Astrocyte of the spinal cord (primary cell): Measurements from ENCODE around the gene CNDP2.

Experiments
- DNase-seq: peaks from one replicate; pipeline ENCODE4 v3.0.0; 2011; ENCODE audit warnings: low read depth, low spot score
- H3K4me3 ChIP-seq: 2 replicates; pipeline ENCODE4 v1.5.1; 2011; ENCODE audit warnings: low read depth, mild to moderate bottlenecking, low read length, moderate library complexity
- in situ Hi-C: cut with HindIII; loops from 2 replicates; pipeline ENCODE4 v1.10.0; 2017; ENCODE audit warnings: low sequenced_read_pairs
- TF ChIP-seq, protein P1 (sequence below): IDR thresholded peaks from 2 replicates; pipeline ENCODE4 v1.5.1; 2012; ENCODE audit warnings: low read depth, mild to moderate bottlenecking, low read length, inconsistent platforms

CNDP2 gene

DNA sequence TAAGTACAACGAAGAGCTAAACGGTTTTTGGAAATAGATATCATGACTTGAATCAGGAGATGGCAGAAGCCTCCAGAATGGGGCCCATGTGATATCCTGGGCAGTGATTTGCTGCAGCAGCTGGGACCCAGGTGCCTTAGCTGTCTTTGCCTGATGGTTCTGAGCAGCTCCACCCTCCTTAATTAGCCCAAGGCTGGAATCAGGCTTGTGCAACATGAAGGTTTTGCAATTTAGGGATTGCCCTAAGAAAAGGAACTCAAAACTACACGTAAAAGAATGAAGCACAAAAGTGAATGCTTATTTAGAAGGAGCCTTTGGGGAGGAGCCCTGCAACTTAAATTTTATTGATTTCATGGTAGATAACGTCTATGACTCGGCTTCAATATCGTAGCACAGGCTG, 17.3 kb upstream of the CNDP2 start:
- H3K4me3 ChIP-seq, result no peak overlapping the region
- TF ChIP-seq, protein P1, sequence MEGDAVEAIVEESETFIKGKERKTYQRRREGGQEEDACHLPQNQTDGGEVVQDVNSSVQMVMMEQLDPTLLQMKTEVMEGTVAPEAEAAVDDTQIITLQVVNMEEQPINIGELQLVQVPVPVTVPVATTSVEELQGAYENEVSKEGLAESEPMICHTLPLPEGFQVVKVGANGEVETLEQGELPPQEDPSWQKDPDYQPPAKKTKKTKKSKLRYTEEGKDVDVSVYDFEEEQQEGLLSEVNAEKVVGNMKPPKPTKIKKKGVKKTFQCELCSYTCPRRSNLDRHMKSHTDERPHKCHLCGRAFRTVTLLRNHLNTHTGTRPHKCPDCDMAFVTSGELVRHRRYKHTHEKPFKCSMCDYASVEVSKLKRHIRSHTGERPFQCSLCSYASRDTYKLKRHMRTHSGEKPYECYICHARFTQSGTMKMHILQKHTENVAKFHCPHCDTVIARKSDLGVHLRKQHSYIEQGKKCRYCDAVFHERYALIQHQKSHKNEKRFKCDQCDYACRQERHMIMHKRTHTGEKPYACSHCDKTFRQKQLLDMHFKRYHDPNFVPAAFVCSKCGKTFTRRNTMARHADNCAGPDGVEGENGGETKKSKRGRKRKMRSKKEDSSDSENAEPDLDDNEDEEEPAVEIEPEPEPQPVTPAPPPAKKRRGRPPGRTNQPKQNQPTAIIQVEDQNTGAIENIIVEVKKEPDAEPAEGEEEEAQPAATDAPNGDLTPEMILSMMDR, result no peak
- no peak for DNase-seq
- in situ Hi-C loops, result no loop called here

DNA sequence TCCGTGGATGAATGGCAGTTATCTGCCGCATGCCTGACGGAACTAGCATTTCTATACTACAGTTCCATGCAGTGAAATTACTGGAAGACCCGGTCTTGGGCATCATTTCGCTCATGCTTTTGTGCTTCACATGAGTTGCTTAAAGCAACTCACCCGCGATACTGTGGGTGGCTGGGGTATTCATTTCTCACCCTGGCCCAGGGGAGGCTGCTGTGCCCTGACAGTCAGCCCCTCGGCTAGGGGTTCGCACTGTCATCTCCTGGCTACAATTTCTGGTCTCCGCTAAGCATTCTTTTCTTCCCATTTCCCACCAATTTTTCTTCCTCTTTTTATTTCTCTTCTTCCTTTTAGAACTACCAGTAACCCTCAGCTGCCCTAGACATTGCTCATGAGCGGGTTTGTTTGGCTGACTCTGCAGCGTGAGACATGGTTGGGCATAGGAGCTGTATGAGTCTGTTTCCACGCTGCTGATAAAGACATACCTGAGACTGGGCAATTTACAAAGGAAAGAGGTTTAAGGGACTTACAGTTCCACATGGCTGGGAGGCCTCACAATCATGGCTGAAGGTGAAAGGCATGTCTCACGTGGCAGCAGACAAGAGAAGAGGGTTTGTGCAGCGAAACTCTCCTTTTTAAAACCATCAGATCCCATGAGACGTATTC, 16.5 kb upstream of the CNDP2 start:
- TF ChIP-seq, protein P1, result no peak
- H3K4me3 ChIP-seq, result no peak overlapping the region
- no peak for DNase-seq
- in situ Hi-C loops, result no loop called here

DNA sequence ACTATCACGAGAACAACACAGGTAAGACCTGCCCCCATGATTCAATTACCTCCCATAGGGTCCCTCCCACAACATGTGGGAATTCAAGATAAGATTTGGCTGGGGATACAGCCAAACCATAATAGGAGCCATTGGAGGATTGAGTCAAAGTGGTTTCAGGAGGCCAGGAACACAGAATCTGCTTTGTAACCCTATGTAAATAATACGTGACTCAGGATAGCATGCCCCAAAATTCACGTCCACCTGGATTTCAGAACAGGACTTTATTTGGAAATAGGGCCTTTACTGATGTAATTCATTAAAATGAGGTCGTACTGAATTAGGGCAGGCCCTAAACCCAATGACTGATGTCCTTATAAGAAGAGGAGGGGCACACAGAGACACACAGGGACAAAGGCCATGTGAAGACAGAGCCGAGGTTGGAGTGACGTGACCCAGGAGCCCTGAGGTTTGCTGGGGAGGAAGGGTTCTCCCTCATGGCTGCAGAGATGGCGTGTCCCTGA, 16.0 kb upstream of the CNDP2 start:
- no peak for DNase-seq
- in situ Hi-C loops, result no loop called here

DNA sequence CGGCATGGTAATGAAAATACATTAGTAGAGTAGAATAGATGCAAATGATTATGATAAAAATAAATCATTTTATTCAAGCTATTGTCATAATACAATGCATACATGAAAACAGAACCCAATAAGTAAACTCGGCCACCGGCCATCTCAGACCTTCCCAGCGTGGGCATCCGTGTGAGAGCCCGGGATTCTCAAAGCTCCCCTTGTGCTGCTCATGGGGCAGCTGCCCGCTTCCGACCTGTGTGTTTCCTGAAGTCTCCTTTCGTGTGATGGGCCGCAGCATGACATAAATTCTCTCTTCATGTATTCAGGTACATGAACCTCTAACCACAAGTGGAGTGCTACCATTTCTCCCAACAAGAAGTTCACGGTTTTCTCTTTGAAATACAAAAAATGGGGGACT, 13.5 kb upstream of the CNDP2 start:
- TF ChIP-seq, protein P1, result no peak
- no peak for DNase-seq
- H3K4me3 ChIP-seq, result no peak overlapping the region
- in situ Hi-C loops, result no loop called here

More for the DNA sequence above, 16.0 kb upstream of the CNDP2 start:
- H3K4me3 ChIP-seq, result no peak overlapping the region
- TF ChIP-seq, protein P1, result no peak

DNA sequence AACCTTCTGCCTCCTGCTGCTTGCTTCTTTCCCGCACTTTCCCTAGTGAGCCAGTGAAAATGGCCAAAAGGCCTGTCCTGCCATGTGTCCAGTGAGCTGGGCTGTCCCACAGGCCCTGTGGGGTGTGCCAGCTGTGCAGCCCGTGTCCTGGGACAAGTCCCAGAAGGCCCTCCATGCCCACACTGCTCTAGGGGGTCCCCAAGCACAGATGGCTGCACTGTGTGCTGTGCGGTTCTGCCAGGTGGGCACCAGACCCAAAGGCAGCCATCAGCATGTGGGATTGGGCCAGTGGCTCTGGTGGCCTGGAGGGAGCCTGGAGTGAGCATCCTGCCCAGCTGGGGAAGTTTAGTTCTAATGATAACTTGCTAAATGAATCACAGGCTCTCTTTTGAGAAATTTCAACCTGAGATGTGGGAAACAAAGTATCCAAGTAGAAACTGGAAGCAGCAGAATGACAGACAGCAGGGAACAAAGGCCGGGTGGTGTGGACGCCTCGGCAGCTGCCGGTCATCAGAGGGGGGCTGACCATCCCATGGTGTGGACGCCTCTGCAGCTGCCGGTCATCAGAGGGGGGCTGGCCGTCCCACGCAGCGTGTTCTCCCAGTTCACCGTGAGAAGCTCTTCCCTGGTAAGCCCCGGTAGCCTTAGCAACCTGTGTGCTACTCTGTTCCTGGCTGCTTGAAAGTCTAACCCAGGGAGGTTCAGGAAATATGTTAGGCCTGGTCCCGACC, 9.9 kb upstream of the CNDP2 start:
- H3K4me3 ChIP-seq, result no peak overlapping the region
- in situ Hi-C loops, result no loop called here
- no peak for DNase-seq
- TF ChIP-seq, protein P1, result no peak

DNA sequence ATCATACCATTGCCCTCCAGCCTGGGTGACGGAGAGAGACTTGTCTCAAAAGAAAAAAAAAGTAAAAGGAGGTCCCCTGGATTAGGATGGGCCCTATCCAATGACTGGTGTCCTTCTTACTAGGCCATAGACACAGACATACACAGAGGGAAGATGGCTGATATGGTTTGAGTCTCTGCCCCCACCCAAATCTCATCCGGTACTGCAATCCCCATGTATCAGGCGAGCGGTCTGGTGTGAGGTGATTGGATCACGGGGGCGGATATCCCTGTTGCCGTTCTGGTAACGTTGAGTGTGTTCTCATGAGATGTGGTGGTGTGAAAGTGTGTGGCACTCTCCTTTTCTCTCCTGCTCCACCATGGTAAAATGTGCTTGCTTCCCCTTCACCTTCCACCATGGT, 7.8 kb upstream of the CNDP2 start:
- TF ChIP-seq, protein P1, result no peak
- in situ Hi-C loops, result no loop called here

More for the DNA sequence above, 7.8 kb upstream of the CNDP2 start:
- DNase-seq, result no peak
- no peak overlapping the region for H3K4me3 ChIP-seq
